GM12872 (cell line): ENCODE results near the gene ITPR2.

Experiments used
- TF ChIP-seq, protein P1 (sequence below): IDR thresholded peaks from 3 replicates; pipeline ENCODE4 v1.5.1; 2011; ENCODE audit warnings: low read depth, mild to moderate bottlenecking, low read length, moderate library complexity; ENCODE audit not compliant: insufficient read depth

The ITPR2 gene

DNA sequence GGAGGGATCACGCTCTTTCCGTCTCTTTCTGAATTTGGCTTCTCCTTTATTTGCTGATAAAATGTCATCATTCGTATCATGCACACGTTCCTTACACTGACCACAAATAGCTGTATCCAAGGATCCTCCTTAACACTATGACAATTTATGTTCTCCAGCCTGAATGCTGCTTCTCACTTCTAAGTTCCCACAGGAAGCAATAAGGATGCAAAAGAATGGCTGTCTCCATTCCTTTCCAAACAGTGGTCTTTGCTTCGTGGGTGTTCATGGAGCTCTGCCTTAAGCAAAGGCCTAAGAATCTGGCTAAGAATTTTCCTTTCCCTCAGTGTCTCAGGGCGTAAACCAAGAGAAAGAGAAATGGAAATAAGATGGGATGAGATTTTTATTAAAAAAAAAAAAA, 200.2 kb downstream of the ITPR2 start:
- TF ChIP-seq, protein P1, sequence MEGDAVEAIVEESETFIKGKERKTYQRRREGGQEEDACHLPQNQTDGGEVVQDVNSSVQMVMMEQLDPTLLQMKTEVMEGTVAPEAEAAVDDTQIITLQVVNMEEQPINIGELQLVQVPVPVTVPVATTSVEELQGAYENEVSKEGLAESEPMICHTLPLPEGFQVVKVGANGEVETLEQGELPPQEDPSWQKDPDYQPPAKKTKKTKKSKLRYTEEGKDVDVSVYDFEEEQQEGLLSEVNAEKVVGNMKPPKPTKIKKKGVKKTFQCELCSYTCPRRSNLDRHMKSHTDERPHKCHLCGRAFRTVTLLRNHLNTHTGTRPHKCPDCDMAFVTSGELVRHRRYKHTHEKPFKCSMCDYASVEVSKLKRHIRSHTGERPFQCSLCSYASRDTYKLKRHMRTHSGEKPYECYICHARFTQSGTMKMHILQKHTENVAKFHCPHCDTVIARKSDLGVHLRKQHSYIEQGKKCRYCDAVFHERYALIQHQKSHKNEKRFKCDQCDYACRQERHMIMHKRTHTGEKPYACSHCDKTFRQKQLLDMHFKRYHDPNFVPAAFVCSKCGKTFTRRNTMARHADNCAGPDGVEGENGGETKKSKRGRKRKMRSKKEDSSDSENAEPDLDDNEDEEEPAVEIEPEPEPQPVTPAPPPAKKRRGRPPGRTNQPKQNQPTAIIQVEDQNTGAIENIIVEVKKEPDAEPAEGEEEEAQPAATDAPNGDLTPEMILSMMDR, result no peak

DNA sequence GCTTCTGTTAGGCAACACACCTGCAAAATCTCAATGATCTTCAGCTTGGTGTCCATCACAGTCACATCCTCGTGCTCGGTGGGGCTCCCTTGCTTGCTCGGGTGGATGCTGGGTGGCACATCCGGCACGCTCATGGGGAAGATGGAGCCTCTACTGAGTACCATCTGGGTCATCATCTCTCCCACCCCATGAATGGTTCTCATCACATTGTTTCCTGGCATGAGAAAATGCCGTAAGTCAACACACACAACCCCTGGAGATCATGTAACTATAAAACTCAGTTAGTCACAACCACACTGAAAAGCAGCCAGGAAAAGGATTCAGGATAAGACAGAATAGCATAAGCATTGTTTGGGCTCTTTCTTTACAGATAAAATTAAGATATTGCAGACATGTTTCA, 201.1 kb downstream of the ITPR2 start:
- TF ChIP-seq, protein P1, result no peak

DNA sequence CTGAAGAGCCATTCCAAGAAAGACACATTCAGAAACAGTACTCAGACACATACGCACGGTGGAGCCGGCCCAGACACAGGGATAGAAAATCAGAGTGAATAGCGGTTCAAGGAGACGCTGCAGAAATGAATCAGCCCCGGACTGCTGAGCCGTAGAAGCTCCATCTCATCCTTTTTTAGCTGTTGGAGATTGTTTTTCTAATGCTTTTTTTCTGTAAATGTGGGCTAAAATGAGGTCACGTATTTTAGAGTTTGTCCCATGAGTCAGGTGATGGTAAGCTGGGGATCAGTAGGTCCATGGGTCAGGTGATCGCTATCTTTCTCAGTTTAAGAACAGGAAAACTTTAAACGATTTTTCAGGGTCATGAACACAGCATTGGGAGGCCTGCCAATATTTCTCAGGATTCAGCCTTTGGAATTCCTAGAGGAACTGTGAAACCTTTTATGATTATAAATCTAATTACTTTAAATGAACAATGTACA, 202.4 kb downstream of the ITPR2 start:
- TF ChIP-seq, protein P1, result no peak

DNA sequence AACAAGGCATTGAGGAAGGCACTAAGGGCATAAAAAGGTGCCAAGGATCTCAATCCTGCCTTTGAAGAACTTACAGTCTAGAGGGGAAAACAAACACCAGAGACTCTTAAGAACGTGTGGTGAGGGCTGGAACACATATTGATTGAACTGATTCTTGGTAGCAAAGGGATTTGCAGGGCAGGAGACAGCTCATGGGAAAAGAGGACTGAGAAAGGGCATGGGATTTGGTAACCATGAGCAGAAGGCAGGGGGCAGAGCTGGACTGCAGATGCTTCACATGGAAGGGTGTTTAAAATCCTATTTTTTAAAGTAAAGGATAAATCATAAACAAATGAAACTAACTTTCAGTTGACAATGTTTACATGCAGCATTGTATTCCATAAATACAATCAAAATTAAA, 203.1 kb downstream of the ITPR2 start:
- TF ChIP-seq, protein P1, result no peak

DNA sequence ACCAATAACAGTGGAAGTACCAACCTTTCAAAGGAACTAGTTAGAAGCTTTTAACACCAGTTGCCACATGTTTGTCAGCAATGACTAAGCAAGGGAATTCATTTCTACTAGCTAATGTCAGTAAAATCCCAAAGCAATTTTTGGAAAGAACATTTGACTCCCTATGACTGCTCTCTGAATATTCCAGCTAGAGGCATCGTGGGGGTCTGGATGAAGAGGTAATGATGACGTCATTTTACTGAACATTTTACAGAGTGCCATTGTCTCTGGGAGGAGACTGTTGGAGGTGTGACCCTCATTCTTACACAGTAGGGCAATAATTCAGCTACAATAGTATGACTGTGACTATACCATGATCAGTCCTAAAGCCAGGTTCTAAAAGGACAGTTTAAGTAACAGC, 204.8 kb downstream of the ITPR2 start:
- TF ChIP-seq, protein P1, result no peak

DNA sequence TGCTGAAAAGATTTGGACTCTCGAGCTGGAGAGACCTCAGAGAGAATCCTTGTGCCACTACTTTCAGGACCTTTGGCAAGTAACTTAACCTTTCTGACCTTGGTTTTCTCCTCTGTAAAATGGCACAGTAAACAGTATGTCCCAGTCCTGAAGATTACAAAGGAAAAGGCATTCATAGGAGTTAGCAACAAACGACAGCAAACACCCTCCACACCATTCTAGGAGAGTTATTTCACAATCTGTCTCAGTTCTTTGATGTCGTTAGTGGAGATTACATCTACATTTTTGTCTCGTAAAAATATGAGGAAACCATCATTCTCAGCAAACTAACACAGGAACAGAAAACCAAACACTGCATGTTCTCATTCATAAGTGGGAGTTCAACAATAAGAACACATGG, 205.7 kb downstream of the ITPR2 start:
- TF ChIP-seq, protein P1, result no peak

DNA sequence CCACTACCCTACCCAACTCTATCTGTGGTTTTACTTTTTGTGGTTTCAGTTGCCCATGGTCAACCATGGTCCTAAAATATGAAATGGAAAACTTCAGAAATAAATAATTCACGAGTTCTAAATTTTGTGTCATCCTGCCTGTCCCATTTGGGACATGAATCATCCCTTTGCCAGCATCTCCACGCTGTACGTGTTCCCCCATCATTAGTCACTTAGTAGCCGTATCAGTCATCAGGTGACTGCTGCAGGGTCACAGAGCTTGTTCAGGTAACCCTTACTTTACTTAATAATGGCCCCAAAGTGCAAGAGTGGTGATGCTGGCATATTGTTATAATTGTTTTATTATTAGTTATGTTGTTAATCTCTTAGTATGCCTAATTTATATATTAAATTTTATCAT, 209.9 kb downstream of the ITPR2 start:
- TF ChIP-seq, protein P1, result no peak

DNA sequence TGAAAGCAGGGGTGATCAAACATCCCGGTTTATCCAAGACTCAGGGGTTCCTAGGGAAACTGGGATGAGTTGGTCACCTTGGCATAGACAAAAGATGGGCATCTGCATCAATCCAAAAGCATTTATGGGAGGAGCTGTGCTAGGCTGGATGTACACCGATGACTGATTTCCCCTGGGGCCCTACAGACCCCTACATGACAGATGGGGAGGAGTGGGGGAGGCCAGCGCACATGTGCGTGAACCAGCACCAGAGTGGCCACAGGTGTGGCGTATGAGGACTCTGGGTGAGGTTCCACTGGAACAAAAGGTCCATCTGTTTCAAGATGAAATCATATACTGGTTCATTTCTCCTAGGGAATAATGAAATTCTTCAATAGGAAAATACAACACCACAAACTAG, 210.4 kb downstream of the ITPR2 start:
- TF ChIP-seq, protein P1, result no peak
